ENCODE data around the gene MTA3.

MTA3 gene

DNA sequence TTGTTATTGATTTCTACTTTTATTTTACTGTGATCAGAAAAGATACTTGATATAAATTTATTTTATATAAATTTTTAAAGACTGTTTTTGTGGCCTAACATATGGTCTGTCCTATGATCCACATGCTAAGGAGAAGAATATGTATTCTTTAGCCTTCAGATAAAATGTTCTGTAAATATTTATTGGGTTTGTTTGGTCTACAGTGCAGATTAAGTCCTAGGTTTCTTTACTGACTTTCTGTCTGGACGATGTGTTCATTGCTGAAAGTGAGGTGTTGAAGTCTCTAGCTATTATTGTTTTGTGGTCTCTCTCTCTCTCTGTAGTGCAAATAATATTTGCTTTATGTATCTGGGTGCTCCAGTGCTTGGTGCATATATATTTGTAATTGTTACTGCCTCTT is 165.4 kb downstream of the MTA3 start:
- DNase-seq (ENCODE audit: low read depth), result no peak

- no peak for DNase-seq (ENCODE audit: low read depth)
Measured at GRCh38 chr2:42736598-42737322, 168.3 kb downstream of the MTA3 start.

DNA sequence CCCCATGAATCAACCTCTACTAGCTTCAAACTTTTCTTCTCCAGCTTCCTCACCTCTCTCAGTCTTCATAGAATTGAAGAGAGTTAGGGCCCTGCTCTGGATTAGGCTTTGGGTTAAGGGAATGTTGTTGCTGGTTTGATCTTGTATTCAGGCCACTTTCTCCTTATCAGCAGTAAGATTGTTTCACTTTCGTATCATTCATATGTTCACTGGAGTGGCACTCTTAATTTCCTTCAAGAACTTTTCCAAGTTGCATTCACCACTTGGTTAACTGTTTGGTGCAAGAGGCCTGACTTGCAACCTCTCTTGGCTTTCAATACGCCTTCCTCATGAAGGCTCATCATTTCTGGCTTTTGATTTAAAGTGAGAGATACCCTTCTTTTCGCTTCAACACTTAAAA is 172.7 kb downstream of the MTA3 start:
- no peak for DNase-seq (ENCODE audit: low read depth)

- DNase-seq (ENCODE audit: low read depth), result no peak
Measured at GRCh38 chr2:42742740-42743658, 174.6 kb downstream of the MTA3 start.

DNA sequence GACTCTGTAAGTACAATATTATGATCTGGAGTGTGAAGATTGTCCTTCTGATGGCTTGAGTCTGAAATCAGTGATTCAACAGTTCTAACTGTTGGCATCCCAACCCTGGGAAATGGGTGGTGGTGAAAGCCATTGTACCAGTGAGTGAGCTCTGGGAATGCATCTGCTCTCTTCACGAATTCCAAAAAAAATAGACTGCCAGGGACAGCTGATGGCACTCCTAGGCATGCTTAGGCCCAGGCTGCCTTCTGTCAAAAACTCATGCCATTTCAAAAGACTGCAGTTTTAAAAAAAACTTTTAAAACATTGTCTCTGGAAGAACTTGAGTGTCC is 175.2 kb downstream of the MTA3 start:
- DNase-seq (ENCODE audit: low read depth), result no peak

DNA sequence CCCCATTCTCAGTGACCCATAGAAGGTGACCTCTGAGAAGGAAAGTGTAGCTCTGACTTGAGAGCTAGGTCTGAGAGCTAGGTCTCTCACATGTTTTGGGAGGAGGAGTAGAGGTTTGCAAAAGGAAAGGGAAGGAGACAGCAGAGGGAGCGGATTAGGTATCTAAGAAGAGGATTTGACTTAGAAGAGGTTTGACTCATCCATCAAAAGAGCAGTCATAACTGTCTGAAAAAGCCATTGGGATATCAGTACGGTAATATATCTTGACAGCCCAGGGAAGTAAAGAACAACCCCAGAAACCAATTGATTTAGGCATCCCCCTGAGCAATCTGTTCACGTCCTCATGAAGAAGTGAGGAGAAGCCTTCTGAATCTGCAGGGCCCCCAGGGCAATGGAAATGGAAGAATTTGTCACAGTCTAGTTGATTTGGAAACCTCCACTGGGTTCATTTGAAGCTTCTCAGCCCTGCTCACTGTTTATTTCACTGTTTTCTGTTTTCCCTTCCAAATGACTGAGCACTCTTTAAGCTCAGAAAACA is 176.2 kb downstream of the MTA3 start:
- DNase-seq (ENCODE audit: low read depth), result no peak

GRCh38 chr2:42747422-42747821 is 179.0 kb downstream of the MTA3 start:
- no peak for DNase-seq (ENCODE audit: low read depth)

DNA sequence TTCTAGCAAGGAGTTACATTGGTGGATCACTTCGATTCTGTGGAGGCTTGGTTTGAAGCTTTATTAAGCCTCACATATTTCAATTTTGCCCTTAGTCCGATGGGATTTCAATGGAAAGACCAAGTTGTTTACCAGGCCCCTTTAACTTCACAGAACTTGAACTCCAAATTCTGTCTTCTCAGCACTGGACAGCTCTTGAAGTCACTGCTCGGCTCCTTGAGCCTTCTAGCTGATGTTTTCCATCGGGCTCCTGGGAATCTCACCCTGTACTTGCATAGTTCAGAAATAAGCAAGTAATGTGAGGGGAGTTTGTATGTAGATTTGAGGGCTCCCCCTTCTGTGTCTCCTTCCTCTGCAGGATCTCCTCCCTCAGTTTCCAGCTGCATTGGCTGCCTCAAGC is 180.4 kb downstream of the MTA3 start:
- DNase-seq (ENCODE audit: low read depth), result no peak

DNA sequence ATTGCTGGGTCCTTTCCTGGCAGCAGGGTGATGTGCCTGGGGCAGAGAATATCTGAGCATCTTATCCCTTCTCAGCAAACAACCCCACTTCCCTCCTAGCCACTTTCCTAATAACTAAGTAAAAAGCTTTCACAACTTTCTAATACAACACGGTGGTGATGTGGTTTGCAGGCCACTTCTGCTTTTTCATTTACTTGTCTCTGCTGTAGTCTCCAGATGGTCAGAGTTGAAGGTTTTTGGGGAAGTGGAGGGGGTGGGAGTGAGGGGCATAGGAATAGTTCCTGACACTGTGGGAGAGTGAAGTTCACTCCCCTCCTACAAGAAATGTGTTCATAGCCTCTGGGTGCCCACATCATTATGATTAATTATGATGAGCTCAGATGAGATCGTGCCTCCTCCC is 183.9 kb downstream of the MTA3 start:
- no peak for DNase-seq (ENCODE audit: low read depth)

DNA sequence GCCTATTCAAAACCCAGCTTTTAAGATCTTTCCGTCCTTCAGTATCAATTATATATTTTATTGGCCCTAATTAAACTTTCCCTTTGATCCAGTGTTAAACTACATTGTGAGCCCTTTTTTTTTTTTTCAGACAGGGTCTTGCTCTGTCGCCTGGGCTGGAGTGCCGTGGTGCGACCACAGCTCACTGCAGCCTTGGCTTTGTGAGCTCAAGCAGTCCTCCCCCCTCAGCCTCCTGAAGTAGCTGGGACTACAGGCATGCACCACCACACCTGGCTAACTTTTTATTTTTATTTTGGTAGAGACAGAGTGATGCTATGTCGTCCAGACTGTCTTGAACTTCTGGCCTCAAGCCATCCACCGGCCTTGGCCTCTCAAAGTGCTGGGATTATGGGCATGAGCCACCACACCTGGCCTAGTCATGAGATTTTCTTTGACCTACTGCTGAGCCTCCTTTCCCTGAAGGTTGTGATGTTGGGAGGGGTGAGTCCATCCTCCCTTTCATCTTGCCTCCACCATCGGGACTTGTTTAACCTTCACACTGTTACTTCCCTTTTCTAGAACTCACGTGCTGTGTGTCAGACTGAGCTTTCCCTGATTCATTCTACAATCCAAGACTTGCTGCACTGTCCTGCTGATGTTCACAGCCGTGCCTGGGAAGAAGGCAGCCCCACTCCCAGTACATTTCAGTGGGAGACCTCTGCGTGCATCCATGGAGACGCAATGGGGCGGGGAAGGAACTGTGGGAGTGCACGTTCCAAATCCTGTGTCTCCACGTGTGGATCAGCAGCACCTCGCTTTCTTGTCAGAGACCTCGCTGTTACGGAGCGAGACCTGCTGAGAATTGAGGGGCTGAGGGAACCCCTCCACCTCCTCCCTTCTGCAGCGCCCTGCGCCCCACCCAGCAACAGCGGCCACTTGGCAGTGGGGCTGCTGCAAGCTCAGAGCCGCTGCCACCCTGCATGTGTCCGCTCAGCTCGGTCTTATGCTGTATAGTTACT is 184.7 kb downstream of the MTA3 start:
- DNase-seq (ENCODE audit: low read depth), result no peak

GRCh38 chr2:42754021-42754775 is 185.8 kb downstream of the MTA3 start:
- DNase-seq (ENCODE audit: low read depth), result no peak

DNA sequence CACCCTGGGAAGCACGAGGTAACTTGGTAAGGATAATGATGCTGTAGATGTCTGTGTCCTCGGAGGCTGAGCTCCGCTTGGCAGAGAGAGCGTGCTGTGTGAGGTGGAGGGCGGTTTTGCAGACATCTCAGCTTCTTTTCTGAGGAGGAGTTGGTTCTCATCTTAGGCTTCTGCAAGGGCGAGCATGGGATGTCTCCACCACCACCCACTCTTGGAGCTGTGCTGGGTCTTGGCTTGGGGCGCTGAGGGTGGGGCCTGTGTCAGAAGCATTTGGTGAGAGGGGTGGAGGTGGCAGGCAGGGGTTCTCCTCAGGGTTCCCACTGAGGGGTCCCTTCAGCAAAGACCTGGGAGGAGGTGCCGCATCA is 186.3 kb downstream of the MTA3 start:
- no peak for DNase-seq (ENCODE audit: low read depth)

GRCh38 chr2:42755191-42755880 is 186.9 kb downstream of the MTA3 start:
- DNase-seq (ENCODE audit: low read depth), result no peak

- no peak for DNase-seq (ENCODE audit: low read depth)
Measured at GRCh38 chr2:42756150-42756775, 187.8 kb downstream of the MTA3 start.

DNA sequence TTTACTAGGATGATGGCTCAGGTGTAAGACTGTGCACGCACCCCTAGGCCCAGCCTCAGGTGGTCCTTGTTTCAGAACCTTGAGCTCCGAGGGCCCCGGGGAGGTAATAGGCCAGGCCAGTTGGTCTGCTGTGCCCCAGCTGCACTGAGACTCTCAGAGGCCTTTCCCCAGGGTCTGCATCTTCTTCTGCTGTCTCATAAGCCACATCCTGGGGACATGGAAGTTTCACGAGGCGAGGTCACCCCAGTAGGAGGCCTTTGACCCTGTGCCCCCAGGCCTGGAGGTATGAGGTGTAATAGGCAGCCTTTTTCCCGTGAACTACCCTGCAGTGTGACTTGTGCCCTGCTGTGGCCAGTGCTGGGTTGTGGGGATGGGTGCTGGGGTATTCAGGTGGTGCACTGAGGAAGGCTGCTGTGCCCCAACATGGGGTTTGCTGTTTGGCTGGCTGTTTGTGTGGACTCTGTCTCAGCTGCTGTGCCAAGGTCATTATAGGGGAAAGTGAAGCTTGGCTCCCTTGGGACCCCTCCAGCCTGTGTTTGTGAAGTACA is 188.6 kb downstream of the MTA3 start:
- DNase-seq (ENCODE audit: low read depth), result no peak

GRCh38 chr2:42757981-42758740 is 189.7 kb downstream of the MTA3 start:
- DNase-seq (ENCODE audit: low read depth), result no peak

DNA sequence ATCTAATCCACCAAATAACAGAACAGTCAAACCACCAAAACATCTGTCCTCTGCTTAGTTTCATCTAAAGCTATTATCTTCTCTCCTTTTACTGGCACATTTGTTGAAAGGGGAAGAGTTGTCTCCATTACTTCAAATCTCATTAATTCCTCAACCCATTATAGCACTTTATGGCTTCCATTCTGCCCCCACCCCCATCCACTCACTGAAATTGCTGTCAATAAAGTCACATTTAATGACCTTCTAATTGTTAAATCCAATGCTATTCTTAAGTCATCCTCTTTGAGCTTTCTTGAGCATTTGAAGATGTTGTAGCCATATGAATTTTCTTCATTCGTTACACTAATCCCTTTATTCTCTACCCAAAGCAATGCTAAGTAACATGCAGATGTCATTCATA is 190.3 kb downstream of the MTA3 start:
- DNase-seq (ENCODE audit: low read depth), result no peak

GRCh38 chr2:42761554-42761953 is 193.1 kb downstream of the MTA3 start:
- DNase-seq (ENCODE audit: low read depth), result no peak

DNA sequence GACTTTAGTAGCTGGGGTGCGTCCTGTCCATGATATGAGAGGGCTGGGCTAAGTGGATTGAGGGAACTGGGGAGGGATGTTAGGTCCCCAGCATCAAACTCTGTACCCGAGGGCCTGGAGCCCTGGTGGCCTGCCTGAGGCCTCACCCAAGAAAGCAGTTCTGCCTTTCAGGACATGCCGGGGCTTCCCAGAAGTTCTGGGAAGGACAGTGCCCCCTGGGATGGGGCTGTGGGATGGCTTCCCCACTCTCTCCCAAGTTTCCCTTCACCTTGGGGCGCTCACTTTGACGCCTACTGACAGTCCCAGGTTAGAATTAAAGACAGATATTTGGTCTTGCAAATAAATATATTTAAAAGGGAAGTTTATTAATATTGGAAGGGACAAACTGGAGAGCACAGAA is 193.7 kb downstream of the MTA3 start:
- no peak for DNase-seq (ENCODE audit: low read depth)

Data from stimulated activated CD4-positive, alpha-beta T cell treated with anti-CD3 and anti-CD28 coated beads, Interleukin-2, amount 100 ng/mL, for 4 hours (primary cell).